AG04450 (cell line): ENCODE results near the gene TMEM167B. TPM values are rescaled to one million over a fixed set of nuclear protein-coding genes. Genes with fewer than 3 reads are reported as not detected.

Source experiments
- CTCF ChIA-PET: fragments of 300-600, 350-600 bp; formaldehyde crosslinking; extraction: SDS; loops from one replicate; lab custom pipeline; 2022; ENCODE audit warnings: antibody characterized with exemption, inconsistent platforms; lab: Charles Lee
- POLR2A ChIA-PET: fragments of 350-600 bp; formaldehyde crosslinking; extraction: SDS; loops from one replicate; lab custom pipeline; 2021; ENCODE audit warnings: antibody characterized with exemption, inconsistent platforms; lab: Yijun Ruan, JAX
- DNase-seq: peaks from one replicate; pipeline ENCODE4 v3.0.0-alpha.2; 2011; ENCODE audit warnings: low read depth, low spot score
- H3K27ac ChIP-seq: one replicate; pipeline ENCODE4 v1.5.1; 2012; ENCODE audit warnings: low read depth, low read length, control low read depth
- H3K27me3 ChIP-seq: one replicate; pipeline ENCODE4 v1.6.0; 2012; ENCODE audit warnings: low read length; ENCODE audit not compliant: control insufficient read depth, insufficient read depth
- H3K4me3 ChIP-seq: 2 replicates; pipeline ENCODE4 v1.5.1; 2011; ENCODE audit warnings: mild to moderate bottlenecking, low read depth, low read length, control low read depth
- H3K9me3 ChIP-seq: 2 replicates; pipeline ENCODE4 v1.5.1; 2012; ENCODE audit warnings: low read length; ENCODE audit not compliant: control insufficient read depth, insufficient read depth
- CTCF ChIP-seq: IDR thresholded peaks from 2 replicates; pipeline ENCODE4 v1.5.1; 2011; ENCODE audit warnings: low read depth, low read length, control low read depth, inconsistent platforms
- polyA plus RNA-seq: library from polyadenylated mRNA; depleted of rRNA; stranded (reverse); fragments of >200 nt; gene quantifications from 2 replicates; pipeline ENCODE4 v1.2.3, GENCODE V29; 2011

The TMEM167B gene
- polyA plus RNA-seq, 1 experiment = 38.8 TPM

- no peak overlapping the region; the same call in 1 of the 2 replicates for H3K4me3 ChIP-seq
- H3K27me3 ChIP-seq = no peaks in the 10 kb centered on the region
- ChIA-PET CTCF (interaction anchor here (1.0 to 1.3 kb wide), 3 partner anchors 16 to 19 kb away, joined by 3 to 6 read pairs (median 6); a partner anchor contains a TSS), POLR2A (no interaction called here)
- no peak for TF ChIP-seq CTCF
- peaks cover 9% of the 10 kb centered on the region; the same call in 1 of the 2 replicates for H3K9me3 ChIP-seq
- peak; percentile 49 for DNase-seq
- H3K27ac ChIP-seq = peak overlapping the region; percentile 55
Measured at GRCh38 chr1:109094377-109094803, 3.8 kb downstream of the TMEM167B start.

GRCh38 chr1:109094871-109095270 is 4.3 kb downstream of the TMEM167B start:
- no peak overlapping the region for H3K4me3 ChIP-seq
- TF ChIP-seq CTCF = no peak
- H3K27ac ChIP-seq = no peak overlapping the region
- peaks cover 5% of the 10 kb centered on the region; the same call in 1 of the 2 replicates for H3K9me3 ChIP-seq
- no peak for DNase-seq
- no peaks in the 10 kb centered on the region for H3K27me3 ChIP-seq
- POLR2A ChIA-PET = no interaction called here
- CTCF ChIA-PET = interaction anchor here (1.0 to 1.3 kb wide), 3 partner anchors 15 to 18 kb away, joined by 3 to 6 read pairs (median 6); a partner anchor contains a TSS

- Histone ChIP-seq H3K9me3 (no peaks in the 10 kb centered on the region; the same call in 1 of the 2 replicates), H3K27me3 (no peaks in the 10 kb centered on the region), H3K4me3 (no peak overlapping the region), H3K27ac (no peak overlapping the region)
- POLR2A ChIA-PET = no interaction called here
- no peak for DNase-seq
- CTCF ChIA-PET = interaction anchor here (1.4 kb wide), 1 partner anchor 106 kb away, joined by 3 read pairs; no protein-coding TSS in a partner anchor
- TF ChIP-seq CTCF = no peak
Measured at GRCh38 chr1:109095631-109096030, 5.1 kb downstream of the TMEM167B start.

GRCh38 chr1:109096120-109096519 is 5.6 kb downstream of the TMEM167B start:
- POLR2A ChIA-PET = interaction anchor here (0.6 kb wide), 1 partner anchor 13 kb away, joined by 7 read pairs; no protein-coding TSS in a partner anchor
- no peak overlapping the region for H3K27ac ChIP-seq
- H3K9me3 ChIP-seq = no peaks in the 10 kb centered on the region; the same call in 1 of the 2 replicates
- DNase-seq = no peak
- H3K27me3 ChIP-seq = no peaks in the 10 kb centered on the region
- CTCF ChIA-PET = interaction anchor here (1.4 kb wide), 1 partner anchor 105 kb away, joined by 3 read pairs; no protein-coding TSS in a partner anchor
- H3K4me3 ChIP-seq = no peak overlapping the region
- no peak for TF ChIP-seq CTCF
